ENCODE results near the gene FHL3.

FHL3 gene

DNA sequence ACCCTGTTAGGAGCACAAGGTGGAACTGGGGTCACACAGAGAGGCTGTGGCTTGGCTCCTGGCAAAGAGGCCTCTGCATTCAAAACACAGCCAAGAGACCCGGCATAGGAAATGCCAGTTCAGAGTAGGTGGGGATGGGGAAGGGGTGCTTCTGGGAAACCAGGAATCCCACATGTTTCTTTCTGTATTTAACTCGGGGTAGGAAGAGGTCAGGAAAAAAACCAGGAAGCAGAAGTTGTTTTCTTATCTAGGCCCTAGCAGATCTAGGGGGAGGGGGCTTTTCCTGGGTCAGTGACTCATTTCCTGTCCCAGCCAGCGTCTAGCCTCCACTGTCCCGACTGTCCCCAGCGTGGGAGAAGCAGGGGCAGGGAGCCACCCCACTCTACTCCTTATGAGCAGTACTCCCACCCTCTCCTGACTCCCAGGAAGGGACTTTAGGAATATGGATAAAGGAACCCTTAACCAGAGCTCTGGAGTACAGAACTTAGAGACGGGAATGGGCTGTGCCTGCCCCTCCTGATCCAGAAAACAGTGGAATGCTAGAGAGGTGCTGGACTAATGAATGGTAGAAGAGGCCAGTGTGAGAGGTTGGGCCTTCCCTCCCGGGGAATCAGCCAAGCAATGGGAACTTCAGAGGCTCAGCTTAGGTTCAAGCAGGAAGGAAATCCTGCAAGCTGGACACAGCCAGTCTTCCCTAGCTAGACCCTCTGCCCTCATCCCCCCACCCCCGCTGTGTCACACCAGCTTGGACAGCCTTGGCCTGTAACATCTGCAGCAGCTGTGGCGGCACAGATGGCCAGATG lies 5.7 kb downstream of the FHL3 start:
- TF ChIP-seq, protein P1, sequence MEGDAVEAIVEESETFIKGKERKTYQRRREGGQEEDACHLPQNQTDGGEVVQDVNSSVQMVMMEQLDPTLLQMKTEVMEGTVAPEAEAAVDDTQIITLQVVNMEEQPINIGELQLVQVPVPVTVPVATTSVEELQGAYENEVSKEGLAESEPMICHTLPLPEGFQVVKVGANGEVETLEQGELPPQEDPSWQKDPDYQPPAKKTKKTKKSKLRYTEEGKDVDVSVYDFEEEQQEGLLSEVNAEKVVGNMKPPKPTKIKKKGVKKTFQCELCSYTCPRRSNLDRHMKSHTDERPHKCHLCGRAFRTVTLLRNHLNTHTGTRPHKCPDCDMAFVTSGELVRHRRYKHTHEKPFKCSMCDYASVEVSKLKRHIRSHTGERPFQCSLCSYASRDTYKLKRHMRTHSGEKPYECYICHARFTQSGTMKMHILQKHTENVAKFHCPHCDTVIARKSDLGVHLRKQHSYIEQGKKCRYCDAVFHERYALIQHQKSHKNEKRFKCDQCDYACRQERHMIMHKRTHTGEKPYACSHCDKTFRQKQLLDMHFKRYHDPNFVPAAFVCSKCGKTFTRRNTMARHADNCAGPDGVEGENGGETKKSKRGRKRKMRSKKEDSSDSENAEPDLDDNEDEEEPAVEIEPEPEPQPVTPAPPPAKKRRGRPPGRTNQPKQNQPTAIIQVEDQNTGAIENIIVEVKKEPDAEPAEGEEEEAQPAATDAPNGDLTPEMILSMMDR (IDR thresholded peaks at IDR 0.05; ENCODE audit: extremely low read depth, missing control alignments): no peak
- DNase-seq (ENCODE audit: low spot score): peak; percentile 19

DNA sequence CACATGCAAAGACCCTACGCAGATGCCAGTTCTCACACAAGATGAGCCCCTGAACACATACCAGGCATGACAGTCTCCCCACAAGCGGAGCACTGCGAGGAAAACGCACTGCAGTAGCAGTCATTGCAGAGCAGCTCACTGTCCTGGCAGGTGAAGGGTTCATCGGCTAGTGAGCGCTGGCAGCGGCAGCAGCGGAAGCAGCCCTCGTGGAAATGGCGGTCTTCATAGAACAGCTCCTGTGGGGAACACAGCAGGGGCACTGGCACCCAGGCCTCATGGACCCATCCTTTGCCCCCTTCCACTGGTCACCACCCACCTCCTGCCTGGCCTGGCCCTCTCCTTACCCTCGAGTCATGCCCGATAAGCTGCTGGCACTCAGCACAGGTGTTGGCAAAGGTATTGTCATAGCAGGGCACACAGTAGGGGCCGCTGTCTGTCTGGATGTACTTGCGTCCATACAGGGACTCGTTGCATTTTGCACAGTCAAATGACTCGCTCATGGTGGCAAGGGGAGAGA lies 6.3 kb downstream of the FHL3 start:
- TF ChIP-seq, protein P1 (IDR thresholded peaks at IDR 0.05; ENCODE audit: extremely low read depth, missing control alignments): no peak

DNA sequence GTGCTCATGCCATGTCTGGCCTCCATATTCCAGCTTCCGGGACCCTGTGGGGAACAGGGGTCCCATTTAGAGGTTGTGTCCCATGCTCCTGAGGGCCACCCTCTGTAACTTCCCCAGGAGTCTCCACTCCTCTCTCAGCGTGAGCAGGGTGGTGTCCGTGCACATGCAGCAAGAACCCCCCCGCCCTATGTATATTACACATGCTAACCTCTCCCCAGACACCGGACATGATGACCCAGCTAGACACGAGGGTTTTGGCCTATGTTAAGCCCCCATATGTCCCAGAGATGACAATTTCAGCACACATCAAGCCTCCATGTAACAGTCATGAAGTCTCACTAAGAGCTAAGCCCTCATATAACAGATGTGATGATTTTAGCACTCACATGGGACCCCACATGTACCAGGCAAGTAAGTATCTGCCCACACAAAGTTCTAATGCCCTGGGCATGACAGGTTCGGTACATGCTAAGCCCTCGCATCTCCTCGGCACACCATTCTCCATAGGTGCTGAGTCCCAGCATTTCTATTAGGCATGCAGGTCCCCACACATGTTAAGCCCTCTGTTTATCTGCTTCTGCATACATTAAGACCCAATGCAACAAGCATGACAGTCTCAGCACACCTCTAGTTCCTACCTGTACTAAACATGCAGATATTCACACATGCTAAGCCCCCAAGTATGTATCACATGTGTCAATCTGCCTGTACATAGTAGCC lies 7.1 kb downstream of the FHL3 start:
- no peak for DNase-seq (ENCODE audit: low spot score)
- TF ChIP-seq, protein P1 (IDR thresholded peaks at IDR 0.05; ENCODE audit: extremely low read depth, missing control alignments): no peak

More for the DNA sequence above, 6.3 kb downstream of the FHL3 start:
- no peak for DNase-seq (ENCODE audit: low spot score)

DNA sequence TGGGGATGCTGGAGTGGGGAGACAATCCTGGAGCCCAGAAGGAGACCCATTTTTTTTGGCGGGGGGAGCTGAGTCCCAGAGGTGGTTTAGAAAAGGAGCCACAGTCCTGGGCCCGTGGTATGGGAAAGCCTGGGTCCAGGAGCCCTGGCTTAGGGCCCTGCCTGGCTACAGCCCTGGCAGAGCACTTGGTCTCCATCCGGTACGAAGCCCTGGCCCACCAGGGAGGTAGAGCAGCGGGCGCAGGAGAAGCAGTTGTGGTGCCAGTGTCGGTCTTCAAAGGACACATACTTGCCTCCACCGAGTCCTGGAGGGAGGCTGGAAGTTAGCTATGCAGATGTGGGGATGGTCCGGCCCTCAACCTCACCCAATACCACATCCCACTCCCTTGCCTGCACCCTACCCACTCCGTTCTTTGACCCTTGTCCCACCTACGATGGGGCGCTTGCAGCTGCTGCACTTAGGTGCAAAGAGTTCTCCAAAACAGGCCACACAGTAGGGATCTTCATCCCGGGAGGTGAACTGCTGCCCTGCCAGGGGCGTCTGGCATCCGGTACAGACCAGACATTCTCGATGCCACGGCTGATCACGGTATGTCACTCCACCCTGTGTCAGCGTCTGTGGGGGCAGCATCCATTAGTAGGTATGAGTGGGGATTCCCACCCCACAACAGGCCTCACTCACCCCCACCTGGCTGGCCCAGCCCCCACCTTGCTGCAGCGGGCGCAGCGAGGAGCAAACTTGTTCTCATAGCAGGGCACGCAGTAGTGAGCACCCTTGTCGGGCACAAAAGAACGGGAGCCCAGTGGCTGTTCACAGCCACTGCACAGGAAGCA lies 7.8 kb downstream of the FHL3 start:
- TF ChIP-seq, protein P1 (IDR thresholded peaks at IDR 0.05; ENCODE audit: extremely low read depth, missing control alignments): no peak
- no peak for DNase-seq (ENCODE audit: low spot score)

DNA sequence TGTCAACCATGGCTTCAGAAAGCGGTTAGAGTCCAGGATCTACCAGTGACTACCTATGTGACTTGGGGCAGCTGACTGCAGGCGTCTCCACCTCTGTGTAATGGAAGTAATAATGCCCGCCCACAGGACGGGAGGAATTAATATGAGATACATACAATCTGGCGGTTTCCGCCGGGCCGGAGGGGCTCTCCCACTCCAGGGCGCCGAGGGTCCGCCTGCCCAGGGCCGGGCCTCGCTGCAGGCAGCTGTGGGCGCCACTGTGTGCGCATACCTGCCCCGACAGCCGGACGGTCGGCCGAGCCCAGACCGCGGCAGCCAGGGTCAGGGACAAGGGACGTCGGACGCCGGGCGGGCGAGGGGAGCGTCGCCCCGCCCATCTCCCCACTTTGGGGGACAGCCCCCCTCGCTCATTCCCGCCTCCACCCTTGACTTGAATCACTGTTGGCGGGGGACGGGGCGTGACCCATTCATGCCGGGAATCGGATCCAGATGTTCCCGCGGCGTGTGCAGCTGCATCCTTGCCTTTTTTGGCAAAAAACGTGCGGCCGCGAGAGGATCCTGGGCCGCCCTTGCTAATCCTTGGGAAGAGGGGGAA lies 9.5 kb downstream of the FHL3 start:
- peak; percentile 57 for DNase-seq (ENCODE audit: low spot score)
- TF ChIP-seq, protein P1 (IDR thresholded peaks at IDR 0.05; ENCODE audit: extremely low read depth, missing control alignments): no peak

DNA sequence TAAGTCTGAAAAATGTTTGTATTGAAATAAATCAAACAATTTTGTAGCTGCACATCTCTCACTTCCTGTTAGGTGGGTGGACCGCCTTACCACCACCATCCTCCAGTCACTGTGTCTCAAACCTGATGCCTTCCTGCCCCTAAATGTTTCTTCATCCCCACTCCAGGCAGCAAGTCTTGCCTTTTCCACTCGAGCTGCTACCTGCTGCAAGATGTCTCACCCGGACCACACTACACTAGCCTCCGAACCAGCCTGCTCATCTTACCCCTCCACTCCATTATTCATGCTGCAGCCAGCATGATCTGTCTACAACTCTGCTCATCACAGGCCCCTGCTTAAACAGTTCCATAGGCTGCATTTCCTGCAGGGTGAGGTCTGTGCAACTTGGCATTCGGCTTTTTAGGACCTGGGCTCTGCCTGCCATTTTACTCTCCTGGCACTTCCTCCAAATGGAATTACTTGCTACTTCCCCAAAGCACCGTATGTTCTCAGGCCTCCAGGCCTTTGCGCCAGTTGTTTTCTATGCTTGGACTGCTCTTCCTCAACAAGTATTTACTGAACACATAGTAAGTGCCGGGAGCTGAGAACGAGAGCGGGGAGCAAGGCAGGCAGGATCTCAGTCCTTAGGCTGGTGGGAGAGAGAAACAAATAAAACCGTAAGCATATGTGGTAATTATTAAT lies 10.3 kb downstream of the FHL3 start:
- TF ChIP-seq, protein P1 (IDR thresholded peaks at IDR 0.05; ENCODE audit: extremely low read depth, missing control alignments): no peak
- DNase-seq (ENCODE audit: low spot score): peak; percentile 34

All from GM20000 (cell line).